ENCODE measurements around the gene GLYATL1B. TPM values are rescaled to one million over a fixed set of nuclear protein-coding genes. Genes with fewer than 3 reads are reported as not detected.

Gene GLYATL1B
- polyA plus RNA-seq, 1 experiment, result not detected

DNA sequence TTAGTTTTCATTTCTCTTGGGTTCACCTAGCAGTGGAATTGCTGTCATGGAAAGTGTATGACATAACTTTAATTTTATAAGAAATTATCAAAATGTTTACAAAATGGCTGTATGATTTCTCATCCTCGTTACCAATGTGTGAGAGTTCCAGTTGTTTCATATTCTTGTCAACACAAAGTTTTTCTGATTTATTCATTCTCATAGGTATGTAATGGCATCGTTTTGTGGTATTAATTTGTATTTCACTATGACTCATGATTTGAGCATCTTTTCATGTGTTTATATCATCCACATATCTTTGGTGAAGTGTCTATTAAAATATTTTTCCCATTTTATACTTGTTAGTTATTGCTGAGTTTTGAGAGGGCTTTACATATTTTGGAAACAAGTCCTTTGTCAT is 26.4 kb downstream of the GLYATL1B start:
- DNase-seq (ENCODE audit: low read depth), result no peak
- POLR2A ChIA-PET, result no interaction called here
- TF ChIP-seq CTCF (IDR thresholded peaks at IDR 0.05; ENCODE audit: insufficient read depth, low read depth, low read length), result no peak
- Histone ChIP-seq H3K36me3 (ENCODE audit: control insufficient read depth, insufficient read depth, low read length) (no peaks in the 10 kb centered on the region), H3K4me3 (ENCODE audit: low read depth, low read length) (no peak overlapping the region), H3K27me3 (ENCODE audit: control insufficient read depth, insufficient read depth, low read length) (no peaks in the 10 kb centered on the region)
- CTCF ChIA-PET, result interaction anchor here (1.0 kb wide), 1 partner anchor 30 kb away, joined by 3 read pairs; the partner anchor contains the start of gene FAM111A

DNA sequence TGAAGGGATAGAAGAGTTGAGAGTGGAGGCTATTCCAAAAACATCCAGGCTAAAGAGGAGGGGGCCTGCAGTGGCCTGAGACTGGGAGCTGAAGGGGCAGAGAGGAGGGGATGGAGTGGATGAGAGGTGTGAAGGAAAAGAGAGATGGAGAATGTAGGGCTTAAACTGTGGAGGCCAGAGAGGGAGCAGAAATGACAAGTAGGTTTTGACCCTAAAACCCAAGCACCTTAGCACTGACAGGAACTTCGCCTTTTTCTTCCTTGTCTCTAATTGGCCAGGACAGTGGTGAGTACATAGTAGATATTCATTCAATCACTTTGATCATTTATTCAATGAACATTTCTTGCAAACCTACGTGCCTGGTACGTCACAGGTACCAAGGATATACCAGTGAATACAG is 28.2 kb downstream of the GLYATL1B start:
- H3K36me3 ChIP-seq (ENCODE audit: control insufficient read depth, insufficient read depth, low read length), result no peaks in the 10 kb centered on the region
- no peak overlapping the region for H3K4me3 ChIP-seq (ENCODE audit: low read depth, low read length)
- no peak for TF ChIP-seq CTCF (IDR thresholded peaks at IDR 0.05; ENCODE audit: insufficient read depth, low read depth, low read length)
- DNase-seq (ENCODE audit: low read depth), result no peak
- ChIA-PET CTCF (interaction anchor here (1.0 to 1.3 kb wide), 2 partner anchors 18 to 21 kb away, joined by 4 to 5 read pairs; no protein-coding TSS in a partner anchor), POLR2A (no interaction called here)
- no peaks in the 10 kb centered on the region for H3K27me3 ChIP-seq (ENCODE audit: control insufficient read depth, insufficient read depth, low read length)

- no peak for DNase-seq (ENCODE audit: low read depth)
- H3K4me3 ChIP-seq (ENCODE audit: low read depth, low read length), result no peak overlapping the region
- no peaks in the 10 kb centered on the region for H3K27me3 ChIP-seq (ENCODE audit: control insufficient read depth, insufficient read depth, low read length)
- ChIA-PET POLR2A (no interaction called here), CTCF (no interaction called here)
- TF ChIP-seq CTCF (IDR thresholded peaks at IDR 0.05; ENCODE audit: insufficient read depth, low read depth, low read length), result no peak
- no peaks in the 10 kb centered on the region for H3K36me3 ChIP-seq (ENCODE audit: control insufficient read depth, insufficient read depth, low read length)
Observed at GRCh38 chr11:59115553-59115952, 29.4 kb downstream of the GLYATL1B start.

DNA sequence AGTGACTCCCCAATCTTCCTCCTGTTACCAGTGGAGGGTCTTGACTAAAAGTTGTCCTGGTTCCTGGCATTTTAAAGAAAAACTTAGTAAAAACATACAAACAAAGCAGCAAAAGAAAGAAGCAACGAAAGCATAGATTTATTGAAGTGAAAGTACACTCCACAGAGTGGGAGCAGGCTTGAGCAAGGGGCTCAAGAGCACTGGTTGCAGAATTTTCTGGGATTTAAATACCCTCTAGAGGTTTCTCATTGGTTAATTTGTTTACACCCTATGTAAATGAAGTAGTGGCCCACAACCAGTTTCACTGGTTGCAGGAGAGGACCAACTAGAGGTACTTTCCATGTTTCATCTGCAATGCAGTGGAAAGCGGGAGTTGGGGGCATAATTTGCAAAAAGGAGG is 31.7 kb downstream of the GLYATL1B start:
- CTCF ChIA-PET, result no interaction called here
- POLR2A ChIA-PET, result no interaction called here
- no peak for TF ChIP-seq CTCF (IDR thresholded peaks at IDR 0.05; ENCODE audit: insufficient read depth, low read depth, low read length)
- Histone ChIP-seq H3K27me3 (ENCODE audit: control insufficient read depth, insufficient read depth, low read length) (no peaks in the 10 kb centered on the region), H3K4me3 (ENCODE audit: low read depth, low read length) (no peak overlapping the region), H3K36me3 (ENCODE audit: control insufficient read depth, insufficient read depth, low read length) (no peaks in the 10 kb centered on the region)
- no peak for DNase-seq (ENCODE audit: low read depth)

DNA sequence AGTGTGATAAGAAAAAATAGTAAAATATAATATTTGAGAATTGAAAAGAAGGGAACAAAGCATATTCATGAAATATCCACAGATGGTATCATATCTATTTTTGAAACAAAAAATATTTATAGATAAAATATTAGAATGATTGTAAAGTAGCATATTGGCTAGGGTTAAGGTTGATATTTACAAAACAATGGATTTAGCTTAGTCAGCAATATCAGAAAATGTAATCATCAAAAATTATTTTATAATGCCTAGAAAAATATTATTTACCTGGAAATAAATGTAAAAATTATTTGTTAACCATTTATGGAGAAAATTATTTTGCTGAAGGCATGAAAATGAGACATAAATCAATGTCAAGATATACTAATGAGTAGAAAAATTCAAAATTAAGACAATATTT is 33.7 kb downstream of the GLYATL1B start:
- H3K4me3 ChIP-seq (ENCODE audit: low read depth, low read length), result no peak overlapping the region
- ChIA-PET POLR2A (no interaction called here), CTCF (interaction anchor here (1.1 to 3.0 kb wide), 2 partner anchors 16 to 24 kb away, joined by 3 to 15 read pairs; no protein-coding TSS in a partner anchor)
- DNase-seq (ENCODE audit: low read depth), result no peak
- no peaks in the 10 kb centered on the region for H3K36me3 ChIP-seq (ENCODE audit: control insufficient read depth, insufficient read depth, low read length)
- no peaks in the 10 kb centered on the region for H3K27me3 ChIP-seq (ENCODE audit: control insufficient read depth, insufficient read depth, low read length)
- no peak for TF ChIP-seq CTCF (IDR thresholded peaks at IDR 0.05; ENCODE audit: insufficient read depth, low read depth, low read length)
